Psoas muscle (tissue), 8 donors: ENCODE measurements around the gene VWA7. TPM values are rescaled to one million over a fixed set of nuclear protein-coding genes. Genes with fewer than 3 reads are reported as not detected.
"Not testable (repeated sequence)": the region's sequence is repeated elsewhere in the genome, so short reads cannot be mapped to it uniquely, and the experiment has no call there.

ENCODE experiments used
- ATAC-seq, 4 donors: fragments of 200-7000 bp; cut with Tn5 transposase; one replicate each; pipeline ENCODE4 v1.9.1; 2020; ENCODE audit warnings: moderate library complexity in 3 of 4, mild to moderate bottlenecking in 2 of 4
- DNase-seq, 2 donors: peaks; one replicate each; pipeline ENCODE4 v3.0.0-alpha.2; 2020
- H3K27ac ChIP-seq: fragments of 200-600 bp; one replicate; pipeline ENCODE4 v1.8.0; 2022
- H3K27me3 ChIP-seq, 3 donors: fragments of 200-600 bp in 1 of 3; one replicate each; pipeline versions ENCODE4 v1.6.1 to v1.8.0; 2013 to 2022; ENCODE audit warnings: low read length in 2 of 3, mild to moderate bottlenecking in 2 of 3, moderate library complexity in 1 of 3; ENCODE audit not compliant: insufficient read depth in 3 of 3
- H3K36me3 ChIP-seq, 2 donors: fragments of 200-600 bp in 1 of 2; one replicate each; pipeline versions ENCODE4 v1.6.1 to v1.8.0; 2013 to 2022; ENCODE audit warnings: low read depth in 1 of 2, mild to moderate bottlenecking in 1 of 2, moderate library complexity in 1 of 2; ENCODE audit not compliant: insufficient read depth in 1 of 2
- H3K4me1 ChIP-seq: fragments of 200-600 bp; one replicate; pipeline ENCODE4 v1.8.0; 2022
- H3K4me3 ChIP-seq: fragments of 200-600 bp; one replicate; pipeline ENCODE4 v1.8.0; 2022; ENCODE audit warnings: mild to moderate bottlenecking
- H3K9me3 ChIP-seq: fragments of 200-600 bp; one replicate; pipeline ENCODE4 v1.8.0; 2022
- WGBS, 3 donors: extraction: QIAGEN DNeasy Blood & Tissue Kit; methylation state at CpG; one replicate each; pipeline versions ENCODE4 v1.1.6 to v1.1.7; 2013; 5-methylcytosine and 5-hydroxymethylcytosine counted together
- intact Hi-C, 2 donors: fragments of 100-400 bp; cut with DNase I; formaldehyde crosslinking; loops; one replicate each; pipeline versions ENCODE4 v1.11.0 to v1.14.2; 2022
- polyA plus RNA-seq, 3 donors: library from polyadenylated mRNA; stranded (reverse); fragments of 200-250 nt; gene quantifications; one replicate each; pipeline ENCODE4 v1.2.3, GENCODE V29; 2013
- total RNA-seq, 4 donors: library from RNA; stranded (reverse); fragmentation: NEBNext Ultra II Directional in 2 of 4; extraction: Animal tissue kit (Norgen Biotek cat#: 25700) in 2 of 4; gene quantifications; one replicate each; pipeline versions ENCODE4 v1.2.1 to v1.2.4, GENCODE V29; 2021 to 2023
- TF ChIP-seq, protein P1 (sequence below): fragments of 200-600 bp; IDR thresholded peaks from one replicate; pipeline ENCODE4 v1.8.0; 2022; ENCODE audit warnings: antibody characterized with exemption
- donor health status: healthy with polysubstance abuse.
- donor health status: DM: no; HTN: no; CAD: no; lungs with moderate emphysema.
- donor health status: Bipolar disorder and iron deficiency.
- donor health status: healthy.
- donor health status: DM: yes; HTN: yes; CAD: no.
- donor health status: DM: no; HTN: no; CAD: no.
- donor health status: DM: no; HTN: no; CAD: no.
- donor health status: DM: yes; HTN: yes; CAD: no.

VWA7 gene
- total and polyA plus RNA-seq, 7 donors, result 0.76 to 8.0 (median 5.2) TPM

DNA sequence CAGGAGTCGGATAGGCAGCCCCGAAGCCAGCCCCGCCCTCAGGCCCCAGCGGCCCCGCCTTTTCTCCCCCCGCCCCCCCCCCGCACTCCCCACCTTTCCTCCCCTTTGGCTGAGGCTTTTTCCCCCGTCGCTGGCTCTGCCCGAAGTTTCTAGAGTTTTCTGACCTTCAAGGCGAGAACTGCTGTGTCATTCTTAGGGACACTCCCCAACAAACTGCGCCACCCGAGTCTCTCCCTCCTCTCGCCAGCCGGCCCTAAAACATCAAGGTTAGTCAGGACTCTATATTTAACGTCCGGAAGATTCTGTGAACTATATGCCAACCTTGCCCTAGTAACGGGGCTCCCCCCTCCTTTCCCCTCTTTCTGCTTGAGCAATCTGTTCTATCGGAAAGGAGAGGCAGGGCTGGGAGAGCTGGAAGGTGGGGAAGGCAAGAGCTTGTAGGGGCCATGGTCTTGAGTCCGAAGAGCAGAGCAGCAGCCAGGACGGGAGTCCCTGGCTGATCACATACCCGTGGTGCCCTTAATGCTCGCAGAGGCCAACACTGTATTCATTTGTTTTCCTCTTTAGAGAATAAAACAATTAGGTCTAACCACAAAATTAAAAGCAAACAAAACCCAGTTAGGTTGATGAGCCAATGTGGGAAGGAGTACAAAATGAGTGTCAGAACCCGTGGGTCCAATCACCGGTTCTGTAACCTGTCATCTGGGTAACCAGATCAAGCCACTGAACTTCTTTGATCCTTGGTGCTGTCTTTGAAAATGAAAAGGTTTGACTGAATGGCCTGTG lies 45.1 kb upstream of the VWA7 start:
- peak overlapping the region; percentile 91 for H3K27ac ChIP-seq
- WGBS, 3 donors, result 1 to 2% (median 2%) methylated on average over 18 to 25 of the region's 25 CpGs
- ATAC-seq (peak; percentile 75 to 82 (median 80)), DNase-seq (peak; percentile 87 to 94)
- H3K4me1 ChIP-seq, result peaks cover 47% of the 10 kb centered on the region
- H3K4me3 ChIP-seq, result peak overlapping the region; percentile 64
- TF ChIP-seq, protein P1, sequence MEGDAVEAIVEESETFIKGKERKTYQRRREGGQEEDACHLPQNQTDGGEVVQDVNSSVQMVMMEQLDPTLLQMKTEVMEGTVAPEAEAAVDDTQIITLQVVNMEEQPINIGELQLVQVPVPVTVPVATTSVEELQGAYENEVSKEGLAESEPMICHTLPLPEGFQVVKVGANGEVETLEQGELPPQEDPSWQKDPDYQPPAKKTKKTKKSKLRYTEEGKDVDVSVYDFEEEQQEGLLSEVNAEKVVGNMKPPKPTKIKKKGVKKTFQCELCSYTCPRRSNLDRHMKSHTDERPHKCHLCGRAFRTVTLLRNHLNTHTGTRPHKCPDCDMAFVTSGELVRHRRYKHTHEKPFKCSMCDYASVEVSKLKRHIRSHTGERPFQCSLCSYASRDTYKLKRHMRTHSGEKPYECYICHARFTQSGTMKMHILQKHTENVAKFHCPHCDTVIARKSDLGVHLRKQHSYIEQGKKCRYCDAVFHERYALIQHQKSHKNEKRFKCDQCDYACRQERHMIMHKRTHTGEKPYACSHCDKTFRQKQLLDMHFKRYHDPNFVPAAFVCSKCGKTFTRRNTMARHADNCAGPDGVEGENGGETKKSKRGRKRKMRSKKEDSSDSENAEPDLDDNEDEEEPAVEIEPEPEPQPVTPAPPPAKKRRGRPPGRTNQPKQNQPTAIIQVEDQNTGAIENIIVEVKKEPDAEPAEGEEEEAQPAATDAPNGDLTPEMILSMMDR, result no peak
- no peaks in the 10 kb centered on the region for H3K27me3 ChIP-seq
- no peaks in the 10 kb centered on the region for H3K9me3 ChIP-seq
- H3K36me3 ChIP-seq, result no peaks in the 10 kb centered on the region
- intact Hi-C loops, result no loop called here

DNA sequence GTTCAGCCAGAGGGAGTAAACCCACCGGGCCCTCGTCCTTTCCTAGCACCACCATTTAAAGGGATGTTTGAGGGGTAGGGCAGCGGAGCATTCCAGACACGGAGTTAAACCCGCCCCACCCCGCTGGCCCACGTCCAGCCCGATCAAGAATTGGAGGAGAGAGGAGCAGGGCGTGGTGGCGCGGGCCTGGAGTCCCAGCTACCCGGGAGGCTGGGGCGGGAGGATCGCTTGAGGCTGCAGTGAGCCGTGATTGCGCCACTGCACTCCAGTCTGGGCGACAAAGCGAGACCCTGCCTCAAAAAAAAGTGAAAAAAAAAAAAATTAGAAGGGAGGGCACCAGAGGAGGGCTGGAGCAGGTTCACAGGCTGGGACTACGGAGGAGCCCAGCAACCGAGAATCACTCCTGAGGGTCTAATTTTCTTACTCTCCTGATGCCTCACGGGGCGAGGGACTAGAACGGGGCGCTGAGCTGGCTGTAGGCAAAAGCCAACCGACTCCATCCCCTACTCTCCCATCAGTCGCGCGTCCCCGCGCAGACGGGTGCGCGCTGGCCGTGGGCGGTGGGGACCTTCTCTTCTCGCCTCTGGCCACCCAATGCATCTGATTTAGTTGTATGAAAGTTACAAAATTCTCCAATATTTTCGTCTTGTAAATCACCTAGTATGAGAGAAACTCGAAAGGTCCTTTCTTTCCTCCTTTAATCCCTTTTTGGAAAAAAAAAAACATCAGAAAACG lies 44.3 kb upstream of the VWA7 start:
- 4 to 5% (median 4%) methylated on average over 35 to 39 of the region's 39 CpGs for WGBS, 3 donors
- Histone ChIP-seq H3K4me1 (peaks cover 47% of the 10 kb centered on the region), H3K27ac (peak overlapping the region; percentile 91), H3K9me3 (no peaks in the 10 kb centered on the region), H3K27me3 (no peaks in the 10 kb centered on the region), H3K36me3 (no peaks in the 10 kb centered on the region), H3K4me3 (peak overlapping the region; percentile 64)
- TF ChIP-seq, protein P1, result no peak
- DNase-seq (peak; percentile 78 to 85), ATAC-seq (peak; percentile 32 to 50 (median 46))
- intact Hi-C loops, result no loop called here

DNA sequence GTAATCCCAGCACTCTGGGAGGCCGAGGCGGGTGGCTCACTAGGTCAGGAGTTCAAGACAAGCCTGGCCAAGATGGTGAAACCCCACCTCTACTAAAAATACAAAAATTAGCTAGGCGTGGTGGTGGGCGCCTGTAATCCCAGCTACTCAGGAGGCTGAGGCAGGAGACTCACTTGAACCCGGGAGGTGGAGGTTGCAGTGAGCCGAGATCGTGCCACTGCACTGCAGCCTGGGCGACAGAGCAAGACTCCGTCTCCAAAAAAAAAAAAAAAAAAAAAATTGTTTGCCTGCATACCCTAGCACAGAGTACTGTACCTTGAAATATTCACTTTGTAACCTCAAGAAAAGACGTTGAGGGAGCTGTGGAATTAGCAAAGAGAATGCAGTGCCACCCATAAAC lies 43.3 kb upstream of the VWA7 start:
- H3K9me3 ChIP-seq, intact Hi-C loops, H3K36me3 ChIP-seq, DNase-seq, ATAC-seq, H3K4me3 ChIP-seq, H3K27me3 ChIP-seq: not testable (repeated sequence)
- WGBS, 3 donors, result 71 to 90% (median 74%) methylated on average over 8 to 10 of the region's 10 CpGs
- Histone ChIP-seq H3K27ac (peak overlapping the region; percentile 91), H3K4me1 (peaks cover 37% of the 10 kb centered on the region)

DNA sequence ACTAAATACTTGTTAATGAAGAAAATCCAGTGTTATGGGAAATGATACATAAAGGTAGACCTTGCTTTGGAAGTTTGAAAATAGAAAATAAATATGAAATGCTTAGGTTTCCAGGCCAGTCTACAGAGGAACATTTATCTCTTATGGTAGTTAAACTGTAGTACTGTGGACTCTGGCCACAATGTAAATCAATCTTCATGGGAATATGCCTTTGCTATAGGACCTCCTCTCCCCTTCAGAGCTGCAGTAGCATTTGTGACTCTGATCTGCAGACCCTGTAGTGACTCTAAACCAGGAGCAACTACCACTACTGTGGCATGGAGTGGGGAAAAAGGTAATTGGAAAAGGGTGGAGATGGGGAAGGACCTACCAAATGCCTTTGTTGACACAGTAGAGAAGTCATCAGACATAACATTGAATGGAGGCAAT lies 42.8 kb upstream of the VWA7 start:
- no peaks in the 10 kb centered on the region for H3K27me3 ChIP-seq
- TF ChIP-seq, protein P1, result no peak
- peaks cover 35% of the 10 kb centered on the region for H3K4me1 ChIP-seq
- DNase-seq, result no peak
- no peaks in the 10 kb centered on the region for H3K36me3 ChIP-seq
- H3K9me3 ChIP-seq, result no peaks in the 10 kb centered on the region
- no peak for ATAC-seq
- H3K27ac ChIP-seq, result peak overlapping the region; percentile 91
- H3K4me3 ChIP-seq, result peak overlapping the region; percentile 73
- intact Hi-C loops, result loop anchor here in 1 of 2 donors (10.0 kb wide), 1 partner anchor 1155 kb away; no protein-coding TSS in a partner anchor

DNA sequence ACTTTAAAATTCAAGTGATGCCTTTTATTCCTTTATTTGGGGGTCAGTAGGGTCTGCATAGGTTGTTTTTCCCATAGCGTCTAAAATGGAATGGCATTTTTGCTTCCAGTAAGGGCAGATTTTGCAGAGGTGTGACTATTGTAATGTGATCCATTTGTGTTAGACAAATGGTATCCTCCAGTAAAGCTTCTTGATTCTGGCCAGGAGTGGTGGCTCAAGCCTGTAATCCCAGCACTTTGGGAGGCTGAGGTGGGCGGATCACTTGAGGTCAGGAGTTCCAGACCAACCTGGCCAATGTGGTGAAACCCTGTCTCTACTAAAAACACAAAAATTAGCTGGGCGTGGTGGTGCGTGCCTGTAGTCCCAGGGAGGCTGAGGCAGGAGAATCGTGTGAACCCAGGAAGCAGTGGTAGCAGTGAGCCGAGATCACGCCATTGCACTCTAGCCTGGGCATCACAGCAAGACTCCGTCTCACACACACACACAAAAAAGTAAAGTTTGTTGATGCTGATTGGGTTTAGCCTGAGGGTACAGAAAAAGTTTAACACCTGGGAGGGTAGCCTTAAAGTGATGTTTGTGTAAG lies 40.9 kb upstream of the VWA7 start:
- not testable (repeated sequence) for ATAC-seq, DNase-seq, H3K9me3 ChIP-seq, H3K27me3 ChIP-seq, H3K36me3 ChIP-seq
- WGBS, 3 donors, result 14 to 26% (median 19%) methylated on average over 8 of the region's 8 CpGs
- intact Hi-C loops, result loop anchor here in 1 of 2 donors (10.0 kb wide), 1 partner anchor 1157 kb away; no protein-coding TSS in a partner anchor
- Histone ChIP-seq H3K4me1 (peaks cover 40% of the 10 kb centered on the region), H3K4me3 (peak overlapping the region; percentile 73), H3K27ac (peak overlapping the region; percentile 91)

DNA sequence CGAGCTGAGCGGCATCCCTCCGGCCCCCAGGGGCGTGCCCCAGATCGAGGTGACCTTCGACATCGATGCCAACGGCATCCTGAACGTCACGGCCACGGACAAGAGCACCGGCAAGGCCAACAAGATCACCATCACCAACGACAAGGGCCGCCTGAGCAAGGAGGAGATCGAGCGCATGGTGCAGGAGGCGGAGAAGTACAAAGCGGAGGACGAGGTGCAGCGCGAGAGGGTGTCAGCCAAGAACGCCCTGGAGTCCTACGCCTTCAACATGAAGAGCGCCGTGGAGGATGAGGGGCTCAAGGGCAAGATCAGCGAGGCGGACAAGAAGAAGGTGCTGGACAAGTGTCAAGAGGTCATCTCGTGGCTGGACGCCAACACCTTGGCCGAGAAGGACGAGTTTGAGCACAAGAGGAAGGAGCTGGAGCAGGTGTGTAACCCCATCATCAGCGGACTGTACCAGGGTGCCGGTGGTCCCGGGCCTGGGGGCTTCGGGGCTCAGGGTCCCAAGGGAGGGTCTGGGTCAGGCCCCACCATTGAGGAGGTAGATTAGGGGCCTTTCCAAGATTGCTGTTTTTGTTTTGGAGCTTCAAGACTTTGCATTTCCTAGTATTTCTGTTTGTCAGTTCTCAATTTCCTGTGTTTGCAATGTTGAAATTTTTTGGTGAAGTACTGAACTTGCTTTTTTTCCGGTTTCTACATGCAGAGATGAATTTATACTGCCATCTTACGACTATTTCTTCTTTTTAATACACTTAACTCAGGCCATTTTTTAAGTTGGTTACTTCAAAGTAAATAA lies 40.2 kb upstream of the VWA7 start:
- not testable (repeated sequence) for ATAC-seq, H3K9me3 ChIP-seq, H3K36me3 ChIP-seq, H3K27me3 ChIP-seq
- WGBS, 3 donors, result 9 to 23% (median 19%) methylated on average over 12 to 14 of the region's 37 CpGs
- intact Hi-C loops, result loop anchor here in 1 of 2 donors (10.0 kb wide), 1 partner anchor 1157 kb away; no protein-coding TSS in a partner anchor
- peaks cover 38% of the 10 kb centered on the region for H3K4me1 ChIP-seq
- H3K4me3 ChIP-seq, result peak overlapping the region; percentile 73
- peak in 1 of 2 donors; percentile 65 for DNase-seq
- H3K27ac ChIP-seq, result peak overlapping the region; percentile 91
